ENCODE data around the gene JAM3. TPM values are rescaled to one million over a fixed set of nuclear protein-coding genes. Genes with fewer than 3 reads are reported as not detected.
A peak's percentile ranks its signal among the peaks of the same experiment; 100 is the strongest.

JAM3 gene
- total RNA-seq, 1 donor from 2014 or later: 438 TPM

GRCh38 chr11:134118006-134118405 lies 49.1 kb downstream of the JAM3 start:
- TF ChIP-seq CTCF (IDR thresholded peaks at IDR 0.05; ENCODE audit: unreplicated experiment): no peak
- peaks cover 81% of the 10 kb centered on the region for H3K4me1 Mint-ChIP-seq (ENCODE audit: unreplicated experiment)
- peak overlapping the region; percentile 72 for H3K4me3 Mint-ChIP-seq (ENCODE audit: unreplicated experiment)
- peak overlapping the region; percentile 99 for H3K27ac Mint-ChIP-seq (ENCODE audit: unreplicated experiment)
- H3K9me3 Mint-ChIP-seq (ENCODE audit: unreplicated experiment): no peaks in the 10 kb centered on the region
- peaks cover 16% of the 10 kb centered on the region for H3K36me3 Mint-ChIP-seq (ENCODE audit: low read depth, unreplicated experiment)
- no peak for DNase-seq (ENCODE audit: low spot score)
- no peaks in the 10 kb centered on the region for H3K27me3 Mint-ChIP-seq (ENCODE audit: unreplicated experiment)

GRCh38 chr11:134119094-134119493 lies 50.2 kb downstream of the JAM3 start:
- Mint-ChIP-seq H3K36me3 (ENCODE audit: low read depth, unreplicated experiment) (peaks cover 12% of the 10 kb centered on the region), H3K4me3 (ENCODE audit: unreplicated experiment) (peak overlapping the region; percentile 88), H3K27ac (ENCODE audit: unreplicated experiment) (peak overlapping the region; percentile 99), H3K27me3 (ENCODE audit: unreplicated experiment) (no peaks in the 10 kb centered on the region), H3K9me3 (ENCODE audit: unreplicated experiment) (no peaks in the 10 kb centered on the region), H3K4me1 (ENCODE audit: unreplicated experiment) (peaks cover 84% of the 10 kb centered on the region)
- no peak for DNase-seq (ENCODE audit: low spot score)
- TF ChIP-seq CTCF (IDR thresholded peaks at IDR 0.05; ENCODE audit: unreplicated experiment): no peak

- Mint-ChIP-seq H3K4me3 (ENCODE audit: unreplicated experiment) (peak overlapping the region; percentile 4), H3K9me3 (ENCODE audit: unreplicated experiment) (no peaks in the 10 kb centered on the region), H3K27me3 (ENCODE audit: unreplicated experiment) (peaks cover 4% of the 10 kb centered on the region), H3K4me1 (ENCODE audit: unreplicated experiment) (peaks cover 84% of the 10 kb centered on the region), H3K36me3 (ENCODE audit: low read depth, unreplicated experiment) (peaks cover 16% of the 10 kb centered on the region), H3K27ac (ENCODE audit: unreplicated experiment) (peak overlapping the region; percentile 99)
- no peak for DNase-seq (ENCODE audit: low spot score)
- TF ChIP-seq CTCF (IDR thresholded peaks at IDR 0.05; ENCODE audit: unreplicated experiment): no peak
Observed at GRCh38 chr11:134120143-134120850, 51.4 kb downstream of the JAM3 start.

- no peak for TF ChIP-seq CTCF (IDR thresholded peaks at IDR 0.05; ENCODE audit: unreplicated experiment)
- Mint-ChIP-seq H3K36me3 (ENCODE audit: low read depth, unreplicated experiment) (peaks cover 19% of the 10 kb centered on the region), H3K4me3 (ENCODE audit: unreplicated experiment) (no peak overlapping the region), H3K27ac (ENCODE audit: unreplicated experiment) (peak overlapping the region; percentile 99), H3K4me1 (ENCODE audit: unreplicated experiment) (peaks cover 86% of the 10 kb centered on the region), H3K27me3 (ENCODE audit: unreplicated experiment) (peaks cover 8% of the 10 kb centered on the region), H3K9me3 (ENCODE audit: unreplicated experiment) (no peaks in the 10 kb centered on the region)
- DNase-seq (ENCODE audit: low spot score): peak; percentile 39
Observed at GRCh38 chr11:134120921-134121526, 52.2 kb downstream of the JAM3 start.

Data from endothelial cell (in vitro differentiated cells).